ENCODE results near the gene MTARC2. TPM values are rescaled to one million over a fixed set of nuclear protein-coding genes. Genes with fewer than 3 reads are reported as not detected.
A peak's percentile ranks its signal among the peaks of the same experiment; 100 is the strongest.

MTARC2 gene
- total and polyA plus RNA-seq, 2 of the 13 experiments (the other 11 are each of a cell fraction or from before 2014, with no cell fraction given): 8.5 to 10.1 TPM

GRCh38 chr1:220786337-220787068 is 38.4 kb downstream of the MTARC2 start, which contains the start of gene MTARC1 (continued):
- TF ChIP-seq ZBED4 (CRISPR knock-in tag; IDR thresholded peaks at IDR 0.05; ENCODE audit: borderline replicate concordance) (no peak), RFXAP (CRISPR knock-in tag; IDR thresholded peaks at IDR 0.05; ENCODE audit: borderline replicate concordance) (peak; percentile 56; the same call in 1 of the 2 replicates), FOXK1 (CRISPR knock-in tag; IDR thresholded peaks at IDR 0.05; ENCODE audit: borderline replicate concordance, low read depth) (no peak), ZNF678 (CRISPR knock-in tag; IDR thresholded peaks at IDR 0.05) (no peak), ZNF672 (CRISPR knock-in tag; IDR thresholded peaks at IDR 0.05) (no peak), HNRNPL (IDR thresholded peaks at IDR 0.05; ENCODE audit: low read depth, low read length) (no peak), ZNF790 (CRISPR knock-in tag; IDR thresholded peaks at IDR 0.05; ENCODE audit: borderline replicate concordance) (no peak), GMEB2 (CRISPR knock-in tag; IDR thresholded peaks at IDR 0.05; ENCODE audit: low read depth) (no peak), IRF9 (CRISPR knock-in tag; IDR thresholded peaks at IDR 0.05; ENCODE audit: borderline replicate concordance) (peak; percentile 54; the same call in 1 of the 2 replicates), ZNF766 (CRISPR knock-in tag; IDR thresholded peaks at IDR 0.05; ENCODE audit: borderline replicate concordance) (no peak), KLF15 (CRISPR knock-in tag; IDR thresholded peaks at IDR 0.05; ENCODE audit: borderline replicate concordance) (peak; percentile 52; the same call in 1 of the 2 replicates), SKI (IDR thresholded peaks at IDR 0.05; ENCODE audit: partially characterized antibody) (peak; percentile 35), MZF1 (CRISPR knock-in tag; IDR thresholded peaks at IDR 0.05; ENCODE audit: borderline replicate concordance) (no peak), ATF7-NPFF (CRISPR knock-in tag; IDR thresholded peaks at IDR 0.05; ENCODE audit: low read depth) (0 out of 2 replicates have a peak, but pooled peaks have one; percentile 61), BATF2 (CRISPR knock-in tag; IDR thresholded peaks at IDR 0.05) (no peak), HNRNPLL (IDR thresholded peaks at IDR 0.05; ENCODE audit: low read depth, low read length, poor library complexity, severe bottlenecking) (peak; percentile 75), RARG (CRISPR knock-in tag; IDR thresholded peaks at IDR 0.05; ENCODE audit: low read depth) (0 out of 2 replicates have a peak, but pooled peaks have one; percentile 64), IRF2 (CRISPR knock-in tag; IDR thresholded peaks at IDR 0.05) (0 out of 2 replicates have a peak, but pooled peaks have one; percentile 55)
- TF ChIP-seq, protein P1, sequence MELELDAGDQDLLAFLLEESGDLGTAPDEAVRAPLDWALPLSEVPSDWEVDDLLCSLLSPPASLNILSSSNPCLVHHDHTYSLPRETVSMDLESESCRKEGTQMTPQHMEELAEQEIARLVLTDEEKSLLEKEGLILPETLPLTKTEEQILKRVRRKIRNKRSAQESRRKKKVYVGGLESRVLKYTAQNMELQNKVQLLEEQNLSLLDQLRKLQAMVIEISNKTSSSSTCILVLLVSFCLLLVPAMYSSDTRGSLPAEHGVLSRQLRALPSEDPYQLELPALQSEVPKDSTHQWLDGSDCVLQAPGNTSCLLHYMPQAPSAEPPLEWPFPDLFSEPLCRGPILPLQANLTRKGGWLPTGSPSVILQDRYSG (CRISPR knock-in tag; IDR thresholded peaks at IDR 0.05): no peak

Data from HepG2 (cell line).